ENCODE measurements around the gene NPTX1.
"Not testable (repeated sequence)": the region's sequence is repeated elsewhere in the genome, so short reads cannot be mapped to it uniquely, and the experiment has no call there.

Gene NPTX1

GRCh38 chr17:80511222-80512180, 35.1 kb upstream of the NPTX1 start:
- FAIRE-seq (no peak), DNase-seq (ENCODE audit: insufficient read length, low spot score) (no peak)
- no peak for TF ChIP-seq POLR2A (IDR thresholded peaks at IDR 0.05; ENCODE audit: low read depth, low read length)

GRCh38 chr17:80510772-80511171, 34.4 kb upstream of the NPTX1 start:
- no peak for TF ChIP-seq POLR2A (IDR thresholded peaks at IDR 0.05; ENCODE audit: low read depth, low read length)
- DNase-seq (ENCODE audit: insufficient read length, low spot score) (no peak), FAIRE-seq (no peak)

- no peak for TF ChIP-seq POLR2A (IDR thresholded peaks at IDR 0.05; ENCODE audit: low read depth, low read length)
- FAIRE-seq: no peak
- no peak for DNase-seq (ENCODE audit: insufficient read length, low spot score)
These were observed 33.7 kb upstream of the NPTX1 start for GRCh38 chr17:80510132-80510531.

GRCh38 chr17:80509311-80509710, 32.9 kb upstream of the NPTX1 start:
- no peak for FAIRE-seq
- no peak for TF ChIP-seq POLR2A (IDR thresholded peaks at IDR 0.05; ENCODE audit: low read depth, low read length)
- DNase-seq (ENCODE audit: insufficient read length, low spot score): no peak

GRCh38 chr17:80507965-80508364, 31.6 kb upstream of the NPTX1 start:
- DNase-seq (ENCODE audit: insufficient read length, low spot score): no peak
- no peak for TF ChIP-seq POLR2A (IDR thresholded peaks at IDR 0.05; ENCODE audit: low read depth, low read length)
- no peak for FAIRE-seq

- not testable (repeated sequence) for DNase-seq (ENCODE audit: insufficient read length, low spot score); FAIRE-seq
These were observed 30.8 kb upstream of the NPTX1 start for GRCh38 chr17:80507177-80507576.

GRCh38 chr17:80504686-80505413, 28.4 kb upstream of the NPTX1 start:
- peak; percentile 54 for DNase-seq (ENCODE audit: insufficient read length, low spot score)
- no peak for TF ChIP-seq POLR2A (IDR thresholded peaks at IDR 0.05; ENCODE audit: low read depth, low read length)
- FAIRE-seq: no peak

- DNase-seq (ENCODE audit: insufficient read length, low spot score) (no peak), FAIRE-seq (no peak)
- no peak for TF ChIP-seq POLR2A (IDR thresholded peaks at IDR 0.05; ENCODE audit: low read depth, low read length)
These were observed 27.5 kb upstream of the NPTX1 start for GRCh38 chr17:80503921-80504320.

GRCh38 chr17:80503031-80503430, 26.6 kb upstream of the NPTX1 start:
- FAIRE-seq (no peak), DNase-seq (ENCODE audit: insufficient read length, low spot score) (no peak)
- TF ChIP-seq POLR2A (IDR thresholded peaks at IDR 0.05; ENCODE audit: low read depth, low read length): no peak

- FAIRE-seq: no peak
- DNase-seq (ENCODE audit: insufficient read length, low spot score): no peak
- TF ChIP-seq POLR2A (IDR thresholded peaks at IDR 0.05; ENCODE audit: low read depth, low read length): no peak
These were observed 26.1 kb upstream of the NPTX1 start for GRCh38 chr17:80502578-80502877.

- DNase-seq (ENCODE audit: insufficient read length, low spot score) (peak; percentile 72), FAIRE-seq (no peak)
- TF ChIP-seq POLR2A (IDR thresholded peaks at IDR 0.05; ENCODE audit: low read depth, low read length): no peak
These were observed 25.6 kb upstream of the NPTX1 start for GRCh38 chr17:80501741-80502577.

GRCh38 chr17:80499961-80500665, 23.7 kb upstream of the NPTX1 start:
- no peak for FAIRE-seq
- DNase-seq (ENCODE audit: insufficient read length, low spot score): no peak
- no peak for TF ChIP-seq POLR2A (IDR thresholded peaks at IDR 0.05; ENCODE audit: low read depth, low read length)

GRCh38 chr17:80499560-80499959, 23.2 kb upstream of the NPTX1 start:
- FAIRE-seq: no peak
- no peak for TF ChIP-seq POLR2A (IDR thresholded peaks at IDR 0.05; ENCODE audit: low read depth, low read length)

More at GRCh38 chr17:80499560-80499959, 23.2 kb upstream of the NPTX1 start:
- DNase-seq (ENCODE audit: insufficient read length, low spot score): no peak
